PFSK-1 (cell line): ENCODE measurements around the gene PRSS53.

Experiments used
- FOXP2 ChIP-seq: optimal IDR thresholded peaks from 2 replicates; pipeline ENCODE3; 2011; ENCODE audit warnings: borderline replicate concordance, control low read depth, inconsistent platforms; ENCODE audit not compliant: insufficient read depth; ENCODE audit errors: extremely low read length, extremely low read depth
- POLR2AphosphoS5 ChIP-seq: IDR thresholded peaks from 2 replicates; pipeline ENCODE4 v1.6.1; 2012; ENCODE audit warnings: low read depth, mild to moderate bottlenecking, control low read depth, low read length, moderate library complexity
- SIN3A ChIP-seq: IDR thresholded peaks from 2 replicates; pipeline ENCODE4 v1.6.1; 2012; ENCODE audit warnings: mild to moderate bottlenecking, low read length, moderate library complexity, borderline replicate concordance; ENCODE audit not compliant: insufficient read depth
- TAF1 ChIP-seq: IDR thresholded peaks from 2 replicates; pipeline ENCODE4 v1.6.1; 2012; ENCODE audit warnings: low read length, control low read depth, borderline replicate concordance; ENCODE audit not compliant: insufficient read depth
- TF ChIP-seq, protein P1 (sequence below), 2 experiments: IDR thresholded peaks; 2 replicates each; pipeline versions ENCODE4 v1.6.1 to v1.8.0; 2011 to 2012; ENCODE audit warnings: low read depth in 2 of 2, low read length in 2 of 2, control low read depth in 1 of 2, inconsistent platforms in 1 of 2, mild to moderate bottlenecking in 1 of 2, moderate library complexity in 1 of 2; ENCODE audit not compliant: insufficient read depth in 1 of 2

- TF ChIP-seq, protein P1, sequence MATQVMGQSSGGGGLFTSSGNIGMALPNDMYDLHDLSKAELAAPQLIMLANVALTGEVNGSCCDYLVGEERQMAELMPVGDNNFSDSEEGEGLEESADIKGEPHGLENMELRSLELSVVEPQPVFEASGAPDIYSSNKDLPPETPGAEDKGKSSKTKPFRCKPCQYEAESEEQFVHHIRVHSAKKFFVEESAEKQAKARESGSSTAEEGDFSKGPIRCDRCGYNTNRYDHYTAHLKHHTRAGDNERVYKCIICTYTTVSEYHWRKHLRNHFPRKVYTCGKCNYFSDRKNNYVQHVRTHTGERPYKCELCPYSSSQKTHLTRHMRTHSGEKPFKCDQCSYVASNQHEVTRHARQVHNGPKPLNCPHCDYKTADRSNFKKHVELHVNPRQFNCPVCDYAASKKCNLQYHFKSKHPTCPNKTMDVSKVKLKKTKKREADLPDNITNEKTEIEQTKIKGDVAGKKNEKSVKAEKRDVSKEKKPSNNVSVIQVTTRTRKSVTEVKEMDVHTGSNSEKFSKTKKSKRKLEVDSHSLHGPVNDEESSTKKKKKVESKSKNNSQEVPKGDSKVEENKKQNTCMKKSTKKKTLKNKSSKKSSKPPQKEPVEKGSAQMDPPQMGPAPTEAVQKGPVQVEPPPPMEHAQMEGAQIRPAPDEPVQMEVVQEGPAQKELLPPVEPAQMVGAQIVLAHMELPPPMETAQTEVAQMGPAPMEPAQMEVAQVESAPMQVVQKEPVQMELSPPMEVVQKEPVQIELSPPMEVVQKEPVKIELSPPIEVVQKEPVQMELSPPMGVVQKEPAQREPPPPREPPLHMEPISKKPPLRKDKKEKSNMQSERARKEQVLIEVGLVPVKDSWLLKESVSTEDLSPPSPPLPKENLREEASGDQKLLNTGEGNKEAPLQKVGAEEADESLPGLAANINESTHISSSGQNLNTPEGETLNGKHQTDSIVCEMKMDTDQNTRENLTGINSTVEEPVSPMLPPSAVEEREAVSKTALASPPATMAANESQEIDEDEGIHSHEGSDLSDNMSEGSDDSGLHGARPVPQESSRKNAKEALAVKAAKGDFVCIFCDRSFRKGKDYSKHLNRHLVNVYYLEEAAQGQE (IDR thresholded peaks at IDR 0.05; ENCODE audit: insufficient read depth in 1 of 2, low read depth in 2 of 2, low read length in 2 of 2): no peak
- TF ChIP-seq POLR2AphosphoS5 (peak; percentile 90; the same call in 1 of the 2 replicates), TAF1 (peak; percentile 87; the same call in 1 of the 2 replicates), SIN3A (peak; percentile 25; the same call in 1 of the 2 replicates), FOXP2 (peak; percentile 60)
Measured at GRCh38 chr16:31073970-31074813, 14.6 kb downstream of the PRSS53 start, which contains the start of the genes ZNF646 and ZNF668.
